Measurements from ENCODE around the gene HMX2. TPM values are rescaled to one million over a fixed set of nuclear protein-coding genes. Genes with fewer than 3 reads are reported as not detected.
A peak's percentile ranks its signal among the peaks of the same experiment; 100 is the strongest.

HMX2 gene
- total RNA-seq, 2 experiments from 2014 or later, result not detected

DNA sequence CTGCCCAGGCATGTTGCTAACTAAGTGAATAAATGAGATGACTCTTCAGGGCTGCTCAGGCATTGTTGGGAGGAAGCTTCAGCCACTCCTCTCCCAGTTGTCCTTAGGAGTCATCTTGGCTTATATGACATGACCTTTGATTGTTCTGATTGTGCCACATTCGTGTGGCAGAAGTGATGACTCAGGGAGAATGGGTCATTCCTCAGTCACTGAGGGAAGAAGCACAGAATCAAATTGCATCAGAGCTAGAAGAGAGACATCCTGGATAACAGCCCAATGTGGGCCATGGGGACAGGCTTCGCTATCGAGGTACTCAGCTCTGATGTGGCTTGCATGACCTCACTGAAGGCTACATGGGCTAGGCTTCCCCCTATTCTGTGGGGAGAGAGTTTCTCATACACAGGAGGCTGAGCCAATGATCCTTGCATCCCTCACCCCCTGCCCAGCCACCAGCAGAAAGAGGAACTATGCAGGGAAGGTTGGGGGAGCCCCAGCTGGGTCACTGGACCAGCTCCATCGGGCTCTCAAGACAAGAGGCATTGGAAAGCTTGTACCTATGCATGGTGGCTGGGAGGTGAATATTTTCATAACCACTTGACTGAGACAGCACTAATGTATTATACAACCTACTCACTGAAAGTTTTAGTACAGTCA, 18.2 kb upstream of the HMX2 start:
- peaks cover 23% of the 10 kb centered on the region for H3K4me1 ChIP-seq (ENCODE audit: insufficient read depth, low read length)
- no peaks in the 10 kb centered on the region for H3K36me3 ChIP-seq (ENCODE audit: insufficient read depth, low read length)
- H3K4me1 Mint-ChIP-seq (ENCODE audit: low read depth), result peaks cover 21% of the 10 kb centered on the region
- no peaks in the 10 kb centered on the region for H3K9me3 Mint-ChIP-seq
- H3K36me3 Mint-ChIP-seq (ENCODE audit: low read depth), result no peaks in the 10 kb centered on the region
- no peak overlapping the region for H3K27ac Mint-ChIP-seq
- H3K4me3 Mint-ChIP-seq, result no peak overlapping the region
- peaks cover 39 to 66% of the 10 kb centered on the region in 2 experiments for H3K27me3 ChIP-seq (ENCODE audit: control insufficient read depth in 1 of 2, insufficient read depth in 2 of 2, low read length in 2 of 2)
- CTCF ChIA-PET, result no interaction called here
- ATAC-seq (ENCODE audit: poor library complexity), result no peak
- POLR2A ChIA-PET, result no interaction called here
- intact Hi-C loops (cut with DNase I, micrococcal nuclease), result loop anchor here (5.0 kb wide), 5 partner anchors 87 to 1258 kb away; no protein-coding TSS in a partner anchor
- H3K4me3 ChIP-seq (ENCODE audit: low read length), result no peak overlapping the region
- no peak for TF ChIP-seq CTCF (IDR thresholded peaks at IDR 0.05)
- no peak overlapping the region for H3K27ac ChIP-seq (ENCODE audit: low read depth in 1 of 2, low read length in 2 of 2)
- no peak for DNase-seq
- peaks cover 96% of the 10 kb centered on the region for H3K27me3 Mint-ChIP-seq
- peaks cover 0 to 11% of the 10 kb centered on the region in 2 experiments for H3K9me3 ChIP-seq (ENCODE audit: control insufficient read depth in 1 of 2, insufficient read depth in 1 of 2, low read length in 2 of 2)

GRCh38 chr10:123132576-123133477, 15.1 kb upstream of the HMX2 start:
- Mint-ChIP-seq H3K27ac (no peak overlapping the region), H3K27me3 (peaks cover 90% of the 10 kb centered on the region), H3K4me1 (ENCODE audit: low read depth) (peaks cover 29% of the 10 kb centered on the region), H3K9me3 (no peaks in the 10 kb centered on the region), H3K4me3 (peak overlapping the region; percentile 83), H3K36me3 (ENCODE audit: low read depth) (no peaks in the 10 kb centered on the region)
- ChIA-PET POLR2A (interaction anchor here (0.5 kb wide), 1 partner anchor 248 kb away, joined by 3 read pairs; no protein-coding TSS in a partner anchor), CTCF (interaction anchor here (0.7 to 2.3 kb wide), 10 partner anchors 8 to 248 kb away, joined by 3 to 11 read pairs (median 4); partner anchors contain the start of gene BUB3)
- DNase-seq (peak; percentile 77 to 91 (median 82)), ATAC-seq (ENCODE audit: poor library complexity) (peak; percentile 67)
- no peaks in the 10 kb centered on the region for H3K36me3 ChIP-seq (ENCODE audit: insufficient read depth, low read length)
- no peak overlapping the region for H3K27ac ChIP-seq (ENCODE audit: low read depth in 1 of 2, low read length in 2 of 2)
- H3K4me3 ChIP-seq (ENCODE audit: low read length), result peak overlapping the region; percentile 10
- peaks cover 0 to 20% of the 10 kb centered on the region in 2 experiments for H3K9me3 ChIP-seq (ENCODE audit: control insufficient read depth in 1 of 2, insufficient read depth in 1 of 2, low read length in 2 of 2)
- peaks cover 59 to 74% of the 10 kb centered on the region in 2 experiments for H3K27me3 ChIP-seq (ENCODE audit: control insufficient read depth in 1 of 2, insufficient read depth in 2 of 2, low read length in 2 of 2)
- peaks cover 49% of the 10 kb centered on the region for H3K4me1 ChIP-seq (ENCODE audit: insufficient read depth, low read length)
- intact Hi-C loops (cut with DNase I, micrococcal nuclease), result loop anchor here (1.0 to 5.0 kb wide), 8 partner anchors 90 to 1254 kb away; no protein-coding TSS in a partner anchor
- peak; percentile 87 for TF ChIP-seq CTCF (IDR thresholded peaks at IDR 0.05)

DNA sequence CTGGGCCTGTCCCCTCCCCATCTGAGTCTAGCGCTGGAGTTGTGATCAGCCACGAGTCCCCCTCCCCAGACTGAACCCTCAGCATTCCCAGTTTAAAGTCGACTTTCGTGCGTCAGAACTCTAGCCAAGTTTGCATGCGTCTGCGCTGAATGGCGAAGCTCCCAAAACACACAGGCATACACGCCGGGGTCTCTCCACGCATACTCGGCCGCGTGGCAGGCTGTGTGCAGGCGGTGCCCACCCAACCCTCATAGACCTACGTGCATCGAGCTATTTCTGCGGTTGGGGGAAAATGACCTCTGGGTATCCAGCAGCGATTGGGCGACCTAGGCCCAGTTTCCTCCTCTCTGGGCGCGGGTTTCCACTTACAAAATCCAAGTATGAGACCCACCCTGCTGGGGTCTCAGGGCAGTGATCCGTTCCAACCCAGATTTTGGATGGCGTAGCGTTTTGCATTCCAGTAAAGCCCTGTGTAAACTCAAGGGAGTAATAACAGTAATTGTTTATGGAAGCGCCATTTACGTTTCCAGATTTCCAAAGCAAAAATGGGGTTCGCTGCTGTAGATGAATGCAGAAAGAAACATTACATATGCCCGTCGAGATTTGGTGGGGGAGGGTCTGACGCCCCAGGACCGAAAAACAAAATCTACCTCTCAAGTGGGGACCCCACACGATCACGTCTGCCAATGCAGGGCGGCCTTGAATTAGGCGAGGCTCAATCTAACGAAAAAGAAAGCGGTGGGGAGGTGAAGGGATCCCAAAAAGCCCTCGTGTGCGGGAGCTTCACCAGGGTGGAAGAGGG, 14.2 kb upstream of the HMX2 start:
- H3K27ac Mint-ChIP-seq, result peak overlapping the region; percentile 22
- H3K9me3 Mint-ChIP-seq, result no peaks in the 10 kb centered on the region
- Histone ChIP-seq H3K9me3 (ENCODE audit: control insufficient read depth in 1 of 2, insufficient read depth in 1 of 2, low read length in 2 of 2) (peaks cover 0 to 25% of the 10 kb centered on the region in 2 experiments), H3K4me1 (ENCODE audit: insufficient read depth, low read length) (peaks cover 52% of the 10 kb centered on the region), H3K36me3 (ENCODE audit: insufficient read depth, low read length) (no peaks in the 10 kb centered on the region), H3K27me3 (ENCODE audit: control insufficient read depth in 1 of 2, insufficient read depth in 2 of 2, low read length in 2 of 2) (peaks cover 67 to 83% of the 10 kb centered on the region in 2 experiments), H3K27ac (ENCODE audit: low read depth in 1 of 2, low read length in 2 of 2) (no peak overlapping the region), H3K4me3 (ENCODE audit: low read length) (peak overlapping the region; percentile 10)
- DNase-seq (peak in 1 of 14 experiments; percentile 27), ATAC-seq (ENCODE audit: poor library complexity) (no peak)
- H3K36me3 Mint-ChIP-seq (ENCODE audit: low read depth), result no peaks in the 10 kb centered on the region
- peaks cover 37% of the 10 kb centered on the region for H3K4me1 Mint-ChIP-seq (ENCODE audit: low read depth)
- H3K27me3 Mint-ChIP-seq, result peaks cover 90% of the 10 kb centered on the region
- ChIA-PET POLR2A (interaction anchor here (1.3 kb wide), 1 partner anchor 21 kb away, joined by 8 read pairs; the partner anchor contains the start of gene BUB3), CTCF (interaction anchor here (0.7 to 2.3 kb wide), 10 partner anchors 7 to 247 kb away, joined by 3 to 11 read pairs (median 4); partner anchors contain the start of gene BUB3)
- no peak for TF ChIP-seq CTCF (IDR thresholded peaks at IDR 0.05)
- H3K4me3 Mint-ChIP-seq, result peak overlapping the region; percentile 83
- intact Hi-C loops (cut with DNase I, micrococcal nuclease), result loop anchor here (1.0 to 5.0 kb wide), 8 partner anchors 91 to 1254 kb away; no protein-coding TSS in a partner anchor
